Measurements from ENCODE around the gene KRTAP4-5.
"Not testable (repeated sequence)": the region's sequence is repeated elsewhere in the genome, so short reads cannot be mapped to it uniquely, and the experiment has no call there.

Gene KRTAP4-5

GRCh38 chr17:41145261-41145660 is 4.4 kb downstream of the KRTAP4-5 start:
- no peak for DNase-seq

GRCh38 chr17:41144846-41145245 is 4.8 kb downstream of the KRTAP4-5 start:
- DNase-seq = no peak

- no peak for DNase-seq
Measured at GRCh38 chr17:41141361-41141760, 8.3 kb downstream of the KRTAP4-5 start.

GRCh38 chr17:41140360-41141131 is 9.1 kb downstream of the KRTAP4-5 start, which contains the start of gene KRTAP4-6:
TSS of gene KRTAP4-6 (minus strand) at chr17:41140544. CDS start at chr17:41140487, 57 bp downstream.
- DNase-seq = no peak

GRCh38 chr17:41139865-41140264 is 9.8 kb downstream of the KRTAP4-5 start:
- not testable (repeated sequence) for DNase-seq

- DNase-seq = no peak
Measured at GRCh38 chr17:41133880-41134735, 15.5 kb downstream of the KRTAP4-5 start.

GRCh38 chr17:41131979-41132378 is 17.6 kb downstream of the KRTAP4-5 start:
- no peak for DNase-seq

- DNase-seq = no peak
Measured at GRCh38 chr17:41127371-41127770, 22.3 kb downstream of the KRTAP4-5 start.

- no peak for DNase-seq
Measured at GRCh38 chr17:41126412-41126811, 23.2 kb downstream of the KRTAP4-5 start.

GRCh38 chr17:41125064-41125463 is 24.6 kb downstream of the KRTAP4-5 start:
- DNase-seq = no peak

GRCh38 chr17:41123991-41124371 is 25.6 kb downstream of the KRTAP4-5 start, which contains the start of gene KRTAP4-12:
TSS of gene KRTAP4-12 (minus strand) at chr17:41124182. CDS start at chr17:41124122, 60 bp downstream.
- DNase-seq = not testable (repeated sequence)

GRCh38 chr17:41123292-41123990 is 26.2 kb downstream of the KRTAP4-5 start:
- not testable (repeated sequence) for DNase-seq

- no peak for DNase-seq
Measured at GRCh38 chr17:41121742-41122141, 27.9 kb downstream of the KRTAP4-5 start.

- not testable (repeated sequence) for DNase-seq
Measured at GRCh38 chr17:41119696-41120690, 29.6 kb downstream of the KRTAP4-5 start.

- no peak for DNase-seq
Measured at GRCh38 chr17:41118721-41119120, 30.9 kb downstream of the KRTAP4-5 start.

GRCh38 chr17:41117846-41118386 is 31.7 kb downstream of the KRTAP4-5 start, which contains the start of gene KRTAP4-11:
TSS of gene KRTAP4-11 (minus strand) at chr17:41118373. CDS start at chr17:41118315, 58 bp downstream.
- DNase-seq = not testable (repeated sequence)

- DNase-seq = no peak
Measured at GRCh38 chr17:41116297-41116696, 33.3 kb downstream of the KRTAP4-5 start.

GRCh38 chr17:41111151-41111885 is 38.3 kb downstream of the KRTAP4-5 start:
- DNase-seq = no peak

GRCh38 chr17:41108728-41109386 is 40.8 kb downstream of the KRTAP4-5 start:
- not testable (repeated sequence) for DNase-seq

- DNase-seq = no peak
Measured at GRCh38 chr17:41107941-41108450, 41.6 kb downstream of the KRTAP4-5 start.

Data from NCI-H187 (cell line).